Measurements from ENCODE around the gene STUB1. TPM values are rescaled to one million over a fixed set of nuclear protein-coding genes. Genes with fewer than 3 reads are reported as not detected.

STUB1 gene
- total RNA-seq, result 87.5 TPM

- peak; percentile 60 for ATAC-seq
Observed at GRCh38 chr16:679814-680624, at the start of gene STUB1. TSS of gene STUB1 (plus strand) at chr16:680410. CDS start at chr16:680526, 116 bp downstream.

- no peak for ATAC-seq
Observed at GRCh38 chr16:630815-631405, 49.3 kb upstream of the STUB1 start, which contains the start of gene WFIKKN1. TSS of gene WFIKKN1 (plus strand) at chr16:630985. CDS start at chr16:631254, 269 bp downstream.

- ATAC-seq, result no peak
Observed at GRCh38 chr16:631808-632358, 48.3 kb upstream of the STUB1 start.

- no peak for ATAC-seq
Observed at GRCh38 chr16:632486-633335, 47.5 kb upstream of the STUB1 start.

GRCh38 chr16:633336-634050, 46.7 kb upstream of the STUB1 start:
- no peak for ATAC-seq

GRCh38 chr16:634051-634670, 46.0 kb upstream of the STUB1 start:
- no peak for ATAC-seq

- no peak for ATAC-seq
Observed at GRCh38 chr16:634996-635395, 45.2 kb upstream of the STUB1 start.

GRCh38 chr16:635573-636205, 44.5 kb upstream of the STUB1 start:
- no peak for ATAC-seq

- peak; percentile 81 for ATAC-seq
Observed at GRCh38 chr16:636206-637080, 43.8 kb upstream of the STUB1 start, which contains the start of gene METTL26. TSS of gene METTL26 (minus strand) at chr16:636305. CDS start at chr16:636290, 15 bp downstream.

- ATAC-seq, result peak; percentile 84
Observed at GRCh38 chr16:637081-638018, 42.9 kb upstream of the STUB1 start.

GRCh38 chr16:638034-638543, 42.1 kb upstream of the STUB1 start:
- ATAC-seq, result no peak

- no peak for ATAC-seq
Observed at GRCh38 chr16:638836-639235, 41.4 kb upstream of the STUB1 start.

GRCh38 chr16:640614-641013, 39.6 kb upstream of the STUB1 start:
- no peak for ATAC-seq

GRCh38 chr16:641326-642188, 38.7 kb upstream of the STUB1 start, which contains the start of gene MCRIP2:
TSS of gene MCRIP2 (plus strand) at chr16:641828. CDS start at chr16:641992, 164 bp downstream.
- peak; percentile 11 for ATAC-seq

- ATAC-seq, result peak; percentile 13
Observed at GRCh38 chr16:642189-643049, 37.8 kb upstream of the STUB1 start.

- ATAC-seq, result no peak
Observed at GRCh38 chr16:643050-643368, 37.2 kb upstream of the STUB1 start.

GRCh38 chr16:644556-644955, 35.7 kb upstream of the STUB1 start:
- no peak for ATAC-seq

Data from esophagus mucosa (tissue), 1 donor.